Activated gamma-delta T cell (primary cell): Measurements from ENCODE around the gene TMEM61.
"Not testable (repeated sequence)": the region's sequence is repeated elsewhere in the genome, so short reads cannot be mapped to it uniquely, and the experiment has no call there.

Source experiments
- DNase-seq: peaks from one replicate; lab custom pipeline; 2025; lab: John Stamatoyannopoulos, UW

Gene TMEM61

DNA sequence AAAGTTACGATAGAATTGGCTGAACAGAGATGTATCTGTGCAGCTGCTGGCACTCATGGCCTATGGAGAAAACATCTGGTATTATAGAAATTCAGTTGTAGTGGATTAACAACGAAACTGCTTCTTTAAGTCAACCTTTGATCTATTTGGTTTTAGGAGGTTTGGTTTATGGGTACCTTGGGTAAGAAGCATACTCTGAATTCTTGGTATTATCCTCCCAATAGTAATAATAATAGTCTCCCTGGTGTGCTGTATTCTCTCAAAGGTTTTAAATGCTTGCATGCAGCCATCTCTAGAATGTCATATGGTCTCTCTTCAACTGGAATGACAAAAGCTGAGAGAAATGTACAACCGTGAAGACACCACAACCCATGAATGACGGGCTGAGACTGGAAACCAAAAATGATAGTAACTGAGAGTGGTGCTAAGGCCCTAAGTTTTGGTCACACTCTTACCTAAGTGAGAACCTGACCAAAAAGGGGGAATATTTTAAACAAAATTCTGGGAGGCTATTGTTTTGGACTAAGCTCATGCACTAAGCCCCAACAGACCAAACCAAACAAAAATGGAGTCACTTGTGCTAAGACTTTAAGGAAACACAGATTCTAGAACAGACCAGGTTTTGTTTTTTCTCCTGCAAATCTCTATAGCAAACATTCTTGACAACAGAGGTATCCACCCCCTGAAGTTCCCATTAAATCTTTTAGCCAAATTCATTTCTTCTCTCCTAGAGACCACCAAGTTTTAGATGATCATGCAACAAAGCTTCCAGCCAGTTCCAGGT, 17.6 kb upstream of the TMEM61 start:
- DNase-seq, result no peak

DNA sequence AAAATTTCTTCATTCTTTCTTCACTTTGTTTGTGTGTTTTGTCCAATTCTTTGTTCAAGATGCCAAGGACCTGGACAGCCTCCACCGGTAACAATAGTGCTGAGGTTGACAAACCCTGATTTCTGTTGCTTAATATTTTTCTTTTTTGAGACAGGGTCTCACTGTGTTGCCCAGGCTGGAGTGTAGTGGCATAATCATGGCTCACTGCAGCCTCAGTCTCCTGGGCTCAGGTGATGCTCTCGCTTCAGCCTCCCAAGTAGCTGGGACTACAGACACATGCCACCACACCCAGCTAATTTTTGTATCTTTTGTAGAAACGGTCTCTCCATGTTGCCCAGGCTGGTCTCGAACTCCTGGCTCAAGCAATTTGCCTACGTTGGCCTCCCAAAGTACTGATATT, 16.6 kb upstream of the TMEM61 start:
- not testable (repeated sequence) for DNase-seq

DNA sequence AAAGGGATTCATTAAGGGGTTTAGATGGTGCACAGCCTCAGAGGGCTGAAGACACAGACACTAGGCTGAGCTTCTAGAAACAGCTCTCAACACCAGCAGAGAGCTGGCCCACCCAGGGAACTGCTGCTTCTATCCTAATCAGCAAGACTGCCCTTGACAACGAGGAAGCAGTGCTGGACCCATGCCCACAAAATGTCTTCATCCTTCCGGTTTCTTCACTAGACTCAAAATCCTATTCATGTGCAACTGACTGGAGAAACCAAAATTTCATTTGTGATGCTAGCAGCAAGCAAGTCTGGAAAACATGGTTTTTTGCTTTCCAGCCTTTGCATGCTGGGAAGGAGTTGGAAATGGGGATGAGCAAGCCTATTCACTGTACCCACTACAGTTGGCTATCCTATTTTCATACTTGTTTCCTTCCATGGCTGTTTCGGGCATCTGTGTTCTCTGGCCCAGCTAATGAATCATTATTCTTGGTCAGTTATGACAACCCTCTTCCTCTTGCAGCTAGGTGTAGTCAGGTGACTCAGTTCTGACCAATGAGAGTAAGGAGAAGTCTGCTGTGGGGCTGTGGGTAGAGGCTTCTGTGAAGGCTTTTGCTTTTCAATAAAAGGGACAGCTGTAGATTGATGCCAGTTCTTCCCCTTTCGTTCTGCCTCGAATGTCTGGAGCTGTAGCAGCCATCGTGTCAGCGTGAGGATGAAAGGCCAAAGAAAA, 14.6 kb upstream of the TMEM61 start:
- no peak for DNase-seq

DNA sequence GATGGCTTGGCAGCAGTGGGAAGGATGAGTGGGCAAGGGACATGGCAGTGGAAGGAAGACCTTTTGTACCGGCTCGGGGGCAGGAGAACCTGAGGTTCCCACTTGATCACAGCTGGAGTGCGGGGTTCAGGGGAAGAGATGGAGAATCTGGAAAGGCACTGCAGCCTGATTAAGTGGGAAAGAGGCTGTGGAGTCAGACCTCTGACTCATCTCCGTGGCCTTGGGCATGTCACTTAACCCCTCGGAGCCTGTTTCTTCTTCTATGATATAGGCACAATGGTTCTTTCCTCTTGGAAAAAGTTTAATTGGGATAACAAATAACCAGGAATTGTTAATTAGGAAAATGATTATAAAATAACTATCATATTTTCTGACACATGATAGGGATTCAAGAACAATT, 13.1 kb upstream of the TMEM61 start:
- no peak for DNase-seq

DNA sequence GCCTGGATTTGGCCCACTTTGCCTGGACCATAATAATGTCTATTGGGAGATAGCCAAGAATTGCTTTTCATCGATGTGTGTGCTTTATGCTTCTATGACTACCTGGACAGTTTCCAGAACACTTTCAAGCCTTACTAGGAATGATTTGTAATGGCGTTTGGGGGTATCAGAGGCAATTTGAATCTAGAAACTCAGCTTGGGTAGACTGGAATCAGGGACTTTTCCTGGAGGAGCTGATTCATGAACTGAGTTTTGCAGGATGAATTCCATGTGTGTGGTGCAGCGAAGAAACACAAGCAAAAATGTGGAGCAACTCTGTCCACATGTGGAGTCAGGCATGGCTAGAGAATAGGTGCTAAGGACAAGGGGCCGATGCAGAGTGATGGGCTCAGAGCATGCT, 11.9 kb upstream of the TMEM61 start:
- no peak for DNase-seq

DNA sequence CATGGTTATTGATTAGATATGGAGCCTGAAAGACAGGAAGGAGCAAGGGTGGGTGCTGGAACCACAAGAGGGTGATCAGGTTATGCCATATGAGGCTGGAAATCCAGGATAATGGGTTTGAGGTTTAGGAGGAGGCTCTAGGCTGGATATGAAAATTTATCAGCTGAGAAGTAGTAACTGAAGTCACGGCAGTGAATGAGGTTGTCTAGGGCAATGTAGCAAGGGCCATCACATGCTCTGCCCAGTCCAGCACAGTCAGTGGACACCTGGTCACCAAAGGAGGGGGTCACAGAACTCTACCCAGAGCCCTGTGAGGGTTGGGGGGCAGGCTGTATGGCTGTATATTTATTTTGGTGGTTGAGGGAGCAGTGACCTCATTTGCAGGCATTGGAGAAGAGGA, 10.5 kb upstream of the TMEM61 start:
- DNase-seq, result no peak

DNA sequence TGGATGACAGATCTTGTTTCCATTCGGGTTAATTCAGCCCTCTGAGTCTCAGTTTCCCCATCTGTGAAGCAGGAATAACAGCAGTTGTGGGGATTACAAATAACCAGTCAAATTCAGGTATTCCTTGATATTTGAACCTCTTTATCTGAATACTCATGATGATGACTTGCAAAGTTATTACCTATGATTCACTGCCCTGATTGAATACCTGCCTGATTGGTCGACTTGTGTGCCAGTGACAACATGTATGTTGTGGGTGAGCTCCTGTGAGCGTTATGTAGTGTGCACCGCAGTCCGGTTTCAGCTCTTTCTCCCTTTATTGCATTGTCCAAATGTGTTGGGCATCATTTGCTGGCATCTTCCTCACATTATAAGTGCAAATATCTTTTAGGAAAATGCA, 9.5 kb upstream of the TMEM61 start:
- DNase-seq, result no peak

DNA sequence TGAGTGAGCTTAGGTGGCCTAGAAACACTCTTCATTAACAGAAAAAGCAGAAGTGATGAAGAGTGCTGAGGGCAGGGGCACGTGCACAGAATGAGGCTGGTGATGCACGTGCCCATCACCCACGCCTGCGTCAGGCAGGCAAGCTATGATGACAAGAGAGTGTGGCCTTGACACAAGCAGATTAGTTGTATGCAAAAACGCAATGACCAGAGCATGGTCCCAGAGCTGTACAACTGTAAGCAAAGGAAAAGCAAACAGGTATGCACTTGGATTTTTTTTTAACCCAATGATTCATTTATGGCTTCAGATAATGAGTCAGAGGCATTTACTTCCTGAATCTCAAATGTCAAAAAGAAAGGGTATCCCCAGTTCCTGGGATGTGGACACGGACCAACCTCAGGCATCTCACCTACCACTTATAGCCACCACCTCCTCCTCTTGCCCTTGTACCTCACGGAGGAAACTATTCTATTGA, 9.1 kb upstream of the TMEM61 start:
- DNase-seq, result no peak

DNA sequence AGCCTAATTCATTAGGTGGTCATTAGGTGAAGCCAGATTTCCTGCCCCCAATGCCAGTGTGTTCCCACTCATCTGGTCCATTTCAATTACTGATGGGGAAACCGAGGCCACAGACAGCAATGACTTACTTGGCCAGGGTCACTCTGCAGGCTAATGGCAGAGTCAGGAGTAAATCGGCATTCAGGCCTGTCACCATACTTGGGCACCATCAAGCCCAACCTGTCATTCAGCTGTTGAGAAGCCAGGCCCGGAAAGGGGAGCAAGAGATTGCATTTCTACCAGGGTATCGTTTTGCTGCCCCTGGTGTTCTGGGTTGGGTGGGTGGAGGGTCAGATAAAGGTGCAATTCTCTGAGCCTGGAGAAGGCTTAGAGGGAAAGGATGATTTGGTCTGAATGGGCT, 8.0 kb upstream of the TMEM61 start:
- no peak for DNase-seq

DNA sequence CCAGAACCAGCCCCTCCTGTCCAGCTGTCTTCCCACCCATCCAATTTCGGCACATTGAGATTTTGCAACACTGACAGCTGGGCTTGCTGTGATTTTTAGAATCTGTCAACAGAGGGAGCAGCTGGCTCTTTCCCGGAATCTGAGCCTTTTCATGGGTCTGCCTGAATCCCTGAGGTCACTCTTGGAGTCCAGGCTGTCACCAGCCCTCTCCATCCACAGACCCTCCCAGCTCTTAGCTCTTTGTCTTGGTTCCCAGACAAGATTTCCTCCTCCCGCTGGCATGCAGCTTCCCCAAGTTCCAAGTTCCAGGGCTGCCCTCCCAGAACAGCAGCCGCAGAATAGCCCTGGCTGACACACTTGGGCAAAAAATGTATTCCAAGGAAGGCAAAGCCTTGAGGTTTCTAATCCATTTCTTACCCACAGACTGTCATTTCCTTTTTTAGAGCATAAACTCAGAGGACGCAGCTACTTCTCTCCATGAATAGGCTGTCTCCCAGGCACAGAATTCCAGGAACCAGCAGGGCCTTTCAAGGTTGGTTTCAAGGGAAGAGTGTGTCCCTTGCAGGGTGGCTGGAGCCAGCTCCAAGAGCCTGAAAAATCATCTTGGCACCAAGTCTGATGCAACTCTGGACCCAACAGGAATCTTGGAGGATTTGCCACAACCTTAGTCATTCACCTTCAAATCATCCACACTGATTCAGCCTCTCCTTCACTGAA, 7.1 kb upstream of the TMEM61 start:
- DNase-seq, result no peak

DNA sequence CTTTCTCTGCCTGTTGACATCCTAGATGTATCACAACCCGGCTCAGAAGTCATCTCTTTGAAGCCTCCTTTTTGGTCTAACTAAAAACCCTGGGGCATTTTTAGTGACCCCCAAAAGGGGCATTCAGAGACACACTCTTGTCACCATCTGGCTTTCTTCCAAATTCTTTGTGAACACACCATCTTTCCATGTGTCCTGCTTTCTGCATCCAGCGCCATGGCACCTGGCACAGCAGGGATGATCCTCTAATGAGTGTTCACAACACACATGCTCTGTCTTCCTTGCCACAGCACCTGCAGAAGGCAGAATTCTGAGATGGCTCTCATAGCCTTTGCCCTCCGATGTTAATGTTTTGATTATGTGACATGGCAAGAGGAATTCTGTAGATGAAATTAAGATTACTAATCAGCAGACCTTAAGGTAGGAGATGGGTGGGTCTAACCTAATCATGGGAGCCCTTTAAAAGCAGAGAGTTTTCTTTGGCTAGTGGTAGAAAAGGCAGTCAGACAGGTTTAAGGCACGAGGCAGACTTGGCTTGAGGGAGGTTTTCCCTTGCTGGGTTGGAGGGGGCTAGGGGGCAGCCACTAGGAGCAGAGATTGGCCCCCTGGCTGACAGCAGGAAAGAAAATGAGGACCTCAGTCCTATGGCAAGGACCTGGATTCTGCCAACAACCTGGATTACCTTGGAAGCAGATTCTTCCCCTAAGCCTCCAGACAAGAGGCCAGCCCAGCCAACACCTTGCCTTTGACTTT, 4.9 kb upstream of the TMEM61 start:
- no peak for DNase-seq

DNA sequence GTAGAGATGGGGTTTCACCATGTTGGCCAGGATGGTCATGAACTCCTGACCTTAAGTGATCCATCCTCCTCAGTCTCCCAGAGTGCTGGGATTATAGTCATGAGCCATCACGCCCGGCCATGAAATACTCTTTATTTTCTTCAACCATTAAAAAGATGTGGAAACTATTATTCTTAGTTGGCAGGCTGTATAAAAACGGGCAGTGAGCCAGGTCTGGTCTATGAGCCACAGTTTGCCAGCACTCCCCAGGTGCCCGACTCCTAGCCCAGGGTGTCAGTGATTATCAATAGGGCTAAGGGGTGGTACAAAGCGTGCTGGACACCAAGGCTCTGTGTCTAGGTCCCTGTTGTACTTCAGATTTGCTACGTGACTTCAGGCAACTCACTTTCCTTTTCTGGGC, 3.7 kb upstream of the TMEM61 start:
- DNase-seq, result no peak

DNA sequence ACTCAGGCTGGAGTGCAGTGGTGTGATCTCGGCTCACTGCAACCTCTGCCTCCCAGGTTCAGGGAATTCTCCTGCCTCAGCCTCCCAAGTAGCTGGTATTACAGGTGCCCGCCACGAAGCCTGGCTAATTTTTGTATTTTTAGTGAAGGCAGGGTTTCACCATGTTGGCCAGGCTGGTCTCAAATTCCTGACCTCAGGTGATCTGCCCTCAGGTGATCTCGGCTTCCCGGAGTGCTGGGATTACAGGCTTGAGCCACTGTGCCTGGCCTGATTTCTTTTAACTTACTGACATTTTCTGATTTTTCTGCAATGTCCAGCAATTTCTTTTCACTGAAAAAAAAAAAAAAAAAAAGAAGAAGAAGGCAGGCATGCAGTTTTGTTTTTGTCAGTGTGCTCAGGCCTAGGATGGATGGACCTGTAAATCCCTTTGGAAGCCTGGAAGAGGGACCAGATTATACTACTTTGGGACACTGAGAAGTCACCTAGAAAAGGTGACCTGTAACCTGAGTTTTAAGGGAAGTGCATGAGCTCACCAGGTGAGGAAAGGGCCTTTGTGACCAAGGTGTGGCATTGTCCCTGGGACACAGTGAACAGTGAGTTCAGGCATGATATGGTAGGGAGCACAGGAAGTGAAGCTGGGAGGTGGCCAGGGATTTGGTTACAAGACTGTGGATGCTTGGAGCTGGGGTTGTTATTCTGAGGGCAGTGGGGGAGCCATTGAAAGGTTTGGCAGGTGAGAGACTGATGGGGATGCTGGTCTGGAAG, 2.7 kb upstream of the TMEM61 start:
- no peak for DNase-seq

DNA sequence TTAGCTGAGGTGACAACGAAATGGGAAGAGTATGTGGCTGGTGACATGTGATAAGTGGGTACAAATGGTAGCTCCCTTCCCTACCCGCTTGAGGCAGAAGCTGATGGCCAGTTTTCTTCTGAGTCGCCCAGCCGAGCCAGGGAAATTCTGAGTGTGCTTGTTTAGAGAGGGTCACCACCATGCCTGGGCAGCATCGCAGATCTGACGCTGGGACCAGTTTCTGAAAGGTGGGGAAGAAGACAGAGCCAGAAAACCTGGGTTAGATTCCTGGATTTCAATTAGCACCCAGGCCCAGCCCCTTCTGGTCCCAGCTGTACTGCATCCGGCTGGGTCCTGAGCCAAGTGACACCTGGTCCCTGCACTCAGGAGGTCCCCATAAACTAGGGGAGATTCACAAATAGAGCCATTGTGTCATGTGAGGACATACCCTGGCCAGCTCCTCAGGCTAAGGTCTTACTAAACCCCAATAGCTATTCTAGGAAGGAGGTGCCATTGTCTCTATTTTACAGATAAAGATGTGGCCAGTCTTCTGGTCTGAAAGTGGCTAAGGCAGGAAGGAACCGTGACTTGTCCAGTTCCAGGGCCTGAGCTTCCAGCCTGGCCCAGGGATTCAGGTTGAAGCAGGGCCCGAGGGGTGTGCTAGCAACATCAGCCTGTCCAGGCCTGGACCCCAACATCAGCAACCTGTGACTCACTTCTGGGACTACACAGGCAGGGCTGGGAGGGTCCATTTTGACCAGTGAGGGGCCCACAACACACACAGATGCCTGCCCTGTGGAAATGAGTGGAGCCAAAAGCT, 1.7 kb upstream of the TMEM61 start:
- DNase-seq, result no peak

DNA sequence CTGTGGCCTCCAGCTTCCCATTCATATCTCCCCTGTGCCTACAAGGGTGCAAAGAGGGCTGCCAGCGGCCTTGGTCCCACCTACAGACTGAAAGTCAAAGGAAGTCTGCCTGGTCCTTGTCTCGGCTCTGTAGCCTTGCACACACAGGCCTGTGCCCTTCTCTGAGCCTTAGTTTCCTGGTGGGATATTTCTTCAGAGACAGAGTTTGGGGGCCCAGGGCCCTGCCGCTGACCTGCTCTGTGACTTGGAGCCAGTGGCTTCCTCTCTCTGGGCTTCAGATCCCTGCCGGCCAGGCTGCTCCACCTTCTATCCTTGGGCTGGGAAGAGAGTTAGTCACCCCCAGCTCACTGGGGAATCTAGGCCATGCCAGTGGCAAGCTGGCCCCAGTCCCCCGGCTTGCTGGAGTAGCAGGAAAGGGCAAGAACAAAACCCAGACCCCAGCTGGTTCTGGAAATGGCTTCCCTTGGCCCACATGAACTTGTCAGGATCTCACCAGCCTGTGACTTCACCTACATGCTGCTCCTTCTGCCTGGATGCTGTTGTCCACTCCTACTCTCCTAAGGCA, 1.0 kb upstream of the TMEM61 start:
- no peak for DNase-seq

DNA sequence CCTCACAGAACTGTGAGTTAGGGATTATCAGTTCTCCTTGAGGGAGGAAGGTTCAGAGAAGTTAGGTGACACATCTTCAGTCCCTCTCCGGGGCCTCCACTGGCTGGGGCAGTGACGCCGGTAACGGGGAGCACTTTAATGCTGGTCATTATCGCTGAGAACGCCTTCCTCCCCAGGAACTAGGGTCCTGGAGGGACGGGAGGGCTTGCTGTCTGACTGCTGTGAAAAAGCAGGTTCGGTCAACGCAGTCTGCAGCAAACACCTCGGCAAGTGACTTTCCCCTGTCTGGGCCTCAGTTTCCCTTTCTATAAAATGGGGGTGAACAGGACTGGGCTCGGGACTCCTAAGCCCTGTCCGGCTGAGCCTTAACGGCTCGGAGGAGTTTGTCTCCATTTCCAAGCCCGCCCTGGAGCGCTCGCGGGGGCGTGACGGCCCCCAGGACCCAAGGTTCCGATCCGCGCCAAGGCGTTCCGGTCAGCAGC, 341 bp upstream of the TMEM61 start:
- DNase-seq, result no peak

DNA sequence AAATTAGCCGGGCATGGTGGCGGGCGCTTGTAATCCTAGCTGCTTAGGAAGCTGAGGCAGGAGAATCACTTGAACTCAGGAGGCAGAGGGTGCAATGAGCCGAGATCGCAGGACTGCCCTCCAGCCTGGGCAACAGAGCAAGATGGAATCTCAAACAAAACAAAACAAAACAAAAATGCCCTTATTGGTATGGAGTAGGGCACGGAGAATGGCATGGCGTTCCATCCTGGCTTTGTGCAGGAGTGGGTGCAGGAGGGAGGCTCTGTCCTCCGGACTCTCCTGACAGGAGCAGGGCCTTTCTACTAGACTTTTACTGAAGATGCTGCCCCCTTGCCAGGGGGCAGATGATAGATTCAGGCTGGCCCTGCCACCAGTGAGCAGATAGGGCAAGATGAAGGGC, 1.0 kb downstream of the TMEM61 start:
- DNase-seq, result no peak

DNA sequence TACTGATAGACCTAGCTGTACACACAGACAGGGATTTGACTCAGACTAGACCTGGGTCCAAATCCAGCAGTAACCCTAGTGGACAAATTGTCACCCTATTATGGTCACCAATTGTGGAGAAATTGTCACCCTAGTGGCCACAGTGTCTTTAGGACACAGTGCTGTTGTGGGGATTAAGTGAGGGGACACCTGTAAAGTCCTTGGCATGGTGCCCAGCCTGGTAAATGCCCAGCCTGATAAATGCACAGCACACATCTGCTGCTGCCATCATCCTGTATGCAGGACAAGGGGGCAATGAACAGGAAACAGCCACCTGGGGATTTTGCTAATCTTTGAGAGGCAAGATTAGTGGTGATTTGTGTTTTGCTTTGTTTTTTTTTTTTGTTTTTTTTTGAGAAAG, 2.3 kb downstream of the TMEM61 start:
- no peak for DNase-seq

DNA sequence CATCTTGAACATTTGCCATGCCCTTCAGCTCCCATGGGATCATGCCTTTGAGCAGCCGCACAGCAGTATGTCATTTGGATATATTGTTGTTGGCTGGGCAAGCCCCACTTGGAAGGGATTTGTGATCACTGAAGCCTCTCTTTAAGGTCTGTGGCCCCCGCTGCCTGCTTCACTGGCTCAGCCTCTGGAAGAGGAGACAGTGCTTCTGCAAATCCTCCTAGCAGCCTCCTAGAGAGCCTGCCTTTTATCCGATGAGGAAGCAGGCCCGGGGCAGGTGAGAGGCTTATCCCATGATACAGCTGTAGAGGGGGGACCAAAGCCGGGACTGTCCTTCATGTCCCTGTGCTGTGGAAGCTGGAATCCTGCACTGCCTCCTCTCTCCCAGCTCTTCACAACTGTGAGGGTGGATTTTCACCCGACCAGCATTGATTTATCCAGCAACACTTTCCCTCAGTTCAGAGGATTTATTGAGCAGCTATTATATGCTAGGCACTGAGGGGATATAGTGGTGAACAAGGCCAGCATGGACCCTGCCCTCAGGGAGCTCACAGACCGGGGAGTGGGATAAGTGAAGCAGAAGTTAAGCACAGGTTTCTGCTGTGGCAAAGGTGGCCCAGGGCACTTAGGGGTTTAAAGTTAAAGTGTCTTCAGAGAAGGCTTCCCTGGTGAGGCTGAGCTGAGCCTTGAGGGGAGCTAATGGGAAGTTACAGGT, 3.9 kb downstream of the TMEM61 start:
- DNase-seq, result no peak
